H1 (cell line): ENCODE data around the gene GPR161. TPM values are rescaled to one million over a fixed set of nuclear protein-coding genes. Genes with fewer than 3 reads are reported as not detected.

Source experiments
- CTCF ChIA-PET: fragments of 300-600 bp; sonication (Branson Sonifier 250); formaldehyde crosslinking; loops from one replicate; lab custom pipeline; 2021; ENCODE audit not compliant: partially characterized antibody; lab: Charles Lee
- POLR2A ChIA-PET: fragments of 300-600 bp; sonication (Branson Sonifier 250); formaldehyde crosslinking; loops from one replicate; lab custom pipeline; 2021; ENCODE audit warnings: inconsistent platforms; ENCODE audit not compliant: partially characterized antibody; lab: Charles Lee
- DNase-seq, 2 experiments: peaks; one replicate each; pipeline versions ENCODE4 v3.0.0 to v3.0.0-alpha.2; 2010 to 2022; ENCODE audit warnings: low spot score in 2 of 2, low read depth in 1 of 2, mixed read lengths in 1 of 2
- FAIRE-seq: peaks from 2 replicates; lab custom pipeline; 2011; peaks lifted over from hg19 to GRCh38; lab: Jason Lieb, UNC
- H2AFZ ChIP-seq: 2 replicates; pipeline ENCODE4 v1.8.1; 2012; ENCODE audit warnings: low read length, inconsistent platforms
- H2AK5ac ChIP-seq: 2 replicates; pipeline ENCODE4 v1.6.1; 2013; ENCODE audit warnings: low read depth, low read length
- H2BK120ac ChIP-seq: replicated peaks from 2 replicates; pipeline ENCODE3; 2013; ENCODE audit warnings: low read depth, low read length, inconsistent platforms
- H2BK12ac ChIP-seq: 2 replicates; pipeline ENCODE4 v1.6.1; 2013; ENCODE audit warnings: low read depth, low read length
- H2BK15ac ChIP-seq: 2 replicates; pipeline ENCODE4 v1.6.1; 2013; ENCODE audit warnings: low read length
- H2BK20ac ChIP-seq: 2 replicates; pipeline ENCODE4 v1.6.1; 2013; ENCODE audit warnings: low read length
- H2BK5ac ChIP-seq: 2 replicates; pipeline ENCODE4 v1.6.1; 2013; ENCODE audit warnings: low read depth, low read length
- H3K14ac ChIP-seq: 2 replicates; pipeline ENCODE4 v1.6.1; 2013; ENCODE audit warnings: inconsistent platforms; ENCODE audit not compliant: insufficient read length
- H3K18ac ChIP-seq: 2 replicates; pipeline ENCODE4 v1.6.1; 2013; ENCODE audit warnings: low read length; ENCODE audit errors: extremely low read depth
- H3K23ac ChIP-seq: 2 replicates; pipeline ENCODE4 v1.6.1; 2013; ENCODE audit warnings: inconsistent platforms; ENCODE audit not compliant: insufficient read length
- H3K23me2 ChIP-seq: 2 replicates; pipeline ENCODE4 v1.6.1; 2013; ENCODE audit warnings: low read depth, low read length
- H3K27ac ChIP-seq: 2 replicates; pipeline ENCODE4 v1.6.1; 2011; ENCODE audit warnings: low read depth, low read length, inconsistent platforms
- H3K27me3 ChIP-seq, 4 experiments: replicated peaks in 1 of 4; 1 replicate in 1 of 4; 2 replicates in 3 of 4; pipeline versions ENCODE4 v1.6.1 to v1.8.1; 2011 to 2013; ENCODE audit warnings: low read length in 3 of 4, mild to moderate bottlenecking in 3 of 4, inconsistent platforms in 2 of 4, mixed read lengths in 2 of 4, moderate library complexity in 1 of 4; ENCODE audit not compliant: control insufficient read depth in 3 of 4, insufficient read depth in 3 of 4; ENCODE audit errors: extremely low read depth in 1 of 4
- H3K36me3 ChIP-seq, 4 experiments: 2 replicates each; pipeline versions ENCODE4 v1.6.1 to v1.8.1; 2011 to 2013; ENCODE audit warnings: mild to moderate bottlenecking in 4 of 4, low read length in 3 of 4, moderate library complexity in 2 of 4, control low read depth in 1 of 4, inconsistent platforms in 1 of 4; ENCODE audit not compliant: insufficient read depth in 4 of 4, control insufficient read depth in 2 of 4
- H3K4ac ChIP-seq: replicated peaks from 2 replicates; pipeline ENCODE3; 2013; ENCODE audit warnings: low read length, low read depth, mixed read lengths, inconsistent platforms; ENCODE audit not compliant: insufficient read length
- H3K4me1 ChIP-seq, 4 experiments: replicated peaks in 1 of 4; 1 replicate in 1 of 4; 2 replicates in 3 of 4; pipeline versions ENCODE4 v1.6.1 to v1.8.1; 2011 to 2013; ENCODE audit warnings: low read length in 3 of 4, inconsistent platforms in 2 of 4, mixed read lengths in 1 of 4; ENCODE audit not compliant: insufficient read depth in 4 of 4, control insufficient read depth in 3 of 4
- H3K4me2 ChIP-seq, 2 experiments: 2 replicates each; pipeline versions ENCODE4 v1.6.1 to v1.8.1; 2011 to 2013; ENCODE audit warnings: low read depth in 2 of 2, low read length in 2 of 2, control low read depth in 1 of 2, inconsistent platforms in 1 of 2, mild to moderate bottlenecking in 1 of 2; ENCODE audit not compliant: insufficient read depth in 1 of 2
- H3K4me3 ChIP-seq, 4 experiments: fragments of 200-600, 300-600 bp in 1 of 4; sonication (generic), shearing (Covaris generic), sonication (Bioruptor Twin) in 1 of 4; 2 replicates each; pipeline versions ENCODE4 v1.5.1 to v1.8.1; 2011 to 2016; ENCODE audit warnings: low read length in 4 of 4, low read depth in 3 of 4, control low read depth in 2 of 4, inconsistent platforms in 2 of 4, mild to moderate bottlenecking in 2 of 4, mixed read lengths in 1 of 4, moderate library complexity in 1 of 4; ENCODE audit not compliant: insufficient read depth in 2 of 4; ENCODE audit errors: extremely low read depth in 1 of 4
- H3K56ac ChIP-seq: replicated peaks from 2 replicates; pipeline ENCODE3; 2013; ENCODE audit warnings: low read depth, mild to moderate bottlenecking, mixed read lengths, low read length, inconsistent platforms; ENCODE audit not compliant: insufficient read length
- H3K79me1 ChIP-seq: 2 replicates; pipeline ENCODE4 v1.6.1; 2013; ENCODE audit warnings: low read depth, low read length, control low read depth
- H3K79me2 ChIP-seq, 2 experiments: 2 replicates each; pipeline versions ENCODE4 v1.6.1 to v1.8.1; 2012 to 2013; ENCODE audit warnings: low read length in 2 of 2, mild to moderate bottlenecking in 2 of 2, inconsistent platforms in 1 of 2; ENCODE audit not compliant: insufficient read depth in 2 of 2, control insufficient read depth in 1 of 2
- H3K9ac ChIP-seq, 4 experiments: replicated peaks in 1 of 4; 1 replicate in 1 of 4; 2 replicates in 3 of 4; pipeline versions ENCODE4 v1.6.1 to v1.8.1; 2011 to 2013; ENCODE audit warnings: low read depth in 3 of 4, low read length in 3 of 4, control low read depth in 2 of 4, mild to moderate bottlenecking in 2 of 4, moderate library complexity in 2 of 4, inconsistent platforms in 1 of 4; ENCODE audit errors: extremely low read depth in 1 of 4
- H3K9me3 ChIP-seq, 2 experiments: 2 replicates each; pipeline versions ENCODE4 v1.6.1 to v1.8.1; 2012 to 2013; ENCODE audit warnings: mild to moderate bottlenecking in 2 of 2, moderate library complexity in 2 of 2, control low read depth in 1 of 2, inconsistent platforms in 1 of 2, low read depth in 1 of 2, low read length in 1 of 2, mixed read lengths in 1 of 2; ENCODE audit not compliant: insufficient read depth in 2 of 2
- H4K20me1 ChIP-seq, 2 experiments: replicated peaks in 1 of 2; 2 replicates each; pipeline versions ENCODE3 to v1.8.1; 2011 to 2013; ENCODE audit warnings: inconsistent platforms in 2 of 2, low read length in 2 of 2, mild to moderate bottlenecking in 1 of 2; ENCODE audit not compliant: insufficient read depth in 2 of 2, control insufficient read depth in 1 of 2
- H4K5ac ChIP-seq: 2 replicates; pipeline ENCODE4 v1.6.1; 2013; ENCODE audit warnings: low read length, low read depth, mixed read lengths, inconsistent platforms; ENCODE audit not compliant: insufficient read length
- H4K8ac ChIP-seq: 2 replicates; pipeline ENCODE4 v1.8.0; 2013; ENCODE audit warnings: mild to moderate bottlenecking, moderate library complexity, low read length, inconsistent platforms; ENCODE audit not compliant: insufficient read depth; ENCODE audit errors: extremely low read depth
- H4K91ac ChIP-seq: replicated peaks from 2 replicates; pipeline ENCODE3; 2013; ENCODE audit warnings: low read length, mixed read lengths, inconsistent platforms; ENCODE audit not compliant: insufficient read length
- EZH2 ChIP-seq: fragments of 200-600 bp; sonication (generic); IDR thresholded peaks from 2 replicates; pipeline ENCODE4 v1.7.1; 2012; ENCODE audit warnings: low read depth, mild to moderate bottlenecking, moderate library complexity, low read length, inconsistent platforms; ENCODE audit not compliant: severe bottlenecking
- SAP30 ChIP-seq: fragments of 300-600 bp; sonication (generic); IDR thresholded peaks from 2 replicates; pipeline ENCODE4 v1.7.1; 2012; ENCODE audit warnings: low read length, moderate library complexity, mild to moderate bottlenecking, inconsistent platforms; ENCODE audit not compliant: insufficient read depth, insufficient replicate concordance
- SP1 ChIP-seq: IDR thresholded peaks from 2 replicates; pipeline ENCODE4 v1.6.1; 2011; ENCODE audit warnings: low read depth, low read length
- WGBS, 2 experiments: shearing (Covaris generic) in 1 of 2; methylation state at CpG; one replicate each; pipeline versions ENCODE4 v1.1.6 to v1.1.7; 2013 to 2015; ENCODE audit warnings: low lambda C conversion rate in 2 of 2, mixed read lengths in 2 of 2, inconsistent platforms in 1 of 2, low coverage in 1 of 2, missing lambda C conversion rate in 1 of 2; ENCODE audit not compliant: insufficient replicate concordance in 2 of 2, insufficient coverage in 1 of 2, insufficient read length in 1 of 2; ENCODE audit errors: extremely low coverage in 1 of 2, missing lambda C conversion rate in 1 of 2; 5-methylcytosine and 5-hydroxymethylcytosine counted together
- polyA plus RNA-seq, 7 experiments: library from polyadenylated mRNA; depleted of rRNA in 3 of 7; stranded (reverse) in 5 of 7; unstranded in 2 of 7; fragments of >200 nt in 5 of 7; fragments of 200-250 nt in 2 of 7; gene quantifications; 1 replicate in 5 of 7; 2 replicates in 1 of 7; 4 replicates in 1 of 7; pipeline versions ENCODE4 v1.2.1 to v1.2.3, GENCODE V29; 2011 to 2013; ENCODE audit warnings: missing spikeins in 2 of 7, mixed read lengths in 2 of 7
- total RNA-seq: library from RNA; stranded (reverse); fragmentation: NEBNext Ultra II Directional; extraction: Animal tissue kit (Norgen Biotek cat#: 25700); gene quantifications from 2 replicates; pipeline ENCODE4 v1.2.1, GENCODE V29; 2021

Gene GPR161
- total and polyA plus RNA-seq, 2 of the 8 experiments (the other 6 are each of a cell fraction or from before 2014, with no cell fraction given), result 13.7 to 16.8 TPM

- H3K9me3 ChIP-seq, result no peaks in the 10 kb centered on the region
- no peaks in the 10 kb centered on the region for H3K4me1 ChIP-seq
- H4K91ac ChIP-seq, result no peak overlapping the region
- DNase-seq (no peak), FAIRE-seq (no peak)
- no peak overlapping the region for H3K27ac ChIP-seq
- H3K4ac ChIP-seq, result no peak overlapping the region
- no peak overlapping the region for H2BK12ac ChIP-seq
- H2BK5ac ChIP-seq, result no peak overlapping the region
- H3K79me1 ChIP-seq, result no peaks in the 10 kb centered on the region; the same call in 1 of the 2 replicates
- peaks cover 0 to 19% (median 7%) of the 10 kb centered on the region in 4 experiments; a peak in 4 of 8 replicates for H3K36me3 ChIP-seq
- 97% methylated on average over 1 of the region's 1 CpG; no CpG with 5 or more reads in 1 of the 2 experiments for WGBS, 2 experiments
- TF ChIP-seq EZH2 (no peak), SP1 (no peak), SAP30 (no peak)
- no peak overlapping the region for H3K23ac ChIP-seq
- no peak overlapping the region for H3K4me2 ChIP-seq
- no peaks in the 10 kb centered on the region for H3K27me3 ChIP-seq
- H3K18ac ChIP-seq, result no peak overlapping the region
- no peak overlapping the region for H4K5ac ChIP-seq
- H4K20me1 ChIP-seq, result no peaks in the 10 kb centered on the region
- H3K4me3 ChIP-seq, result no peak overlapping the region
- H3K9ac ChIP-seq, result no peak overlapping the region
- H2BK15ac ChIP-seq, result no peak overlapping the region
- H3K79me2 ChIP-seq, result no peaks in the 10 kb centered on the region
- H2BK120ac ChIP-seq, result no peak overlapping the region
- no peak overlapping the region for H3K14ac ChIP-seq
- no peak overlapping the region for H4K8ac ChIP-seq
- no peaks in the 10 kb centered on the region for H3K23me2 ChIP-seq
- H2AFZ ChIP-seq, result no peak overlapping the region
- ChIA-PET POLR2A (no interaction called here), CTCF (no interaction called here)
- no peak overlapping the region for H2AK5ac ChIP-seq
- H2BK20ac ChIP-seq, result no peak overlapping the region
- no peak overlapping the region for H3K56ac ChIP-seq
These were observed 91.4 kb downstream of the GPR161 start for GRCh38 chr1:168045311-168045710.
